GM18508 (cell line): ENCODE measurements around the gene BEST2.

Experiments used
- ATAC-seq: cut with Tn5 transposase; IDR thresholded peaks from one replicate; pipeline ENCODE4 v1.9.1; 2021; ENCODE audit warnings: moderate number of reproducible peaks; ENCODE audit not compliant: insufficient read depth, unreplicated experiment

The BEST2 gene

DNA sequence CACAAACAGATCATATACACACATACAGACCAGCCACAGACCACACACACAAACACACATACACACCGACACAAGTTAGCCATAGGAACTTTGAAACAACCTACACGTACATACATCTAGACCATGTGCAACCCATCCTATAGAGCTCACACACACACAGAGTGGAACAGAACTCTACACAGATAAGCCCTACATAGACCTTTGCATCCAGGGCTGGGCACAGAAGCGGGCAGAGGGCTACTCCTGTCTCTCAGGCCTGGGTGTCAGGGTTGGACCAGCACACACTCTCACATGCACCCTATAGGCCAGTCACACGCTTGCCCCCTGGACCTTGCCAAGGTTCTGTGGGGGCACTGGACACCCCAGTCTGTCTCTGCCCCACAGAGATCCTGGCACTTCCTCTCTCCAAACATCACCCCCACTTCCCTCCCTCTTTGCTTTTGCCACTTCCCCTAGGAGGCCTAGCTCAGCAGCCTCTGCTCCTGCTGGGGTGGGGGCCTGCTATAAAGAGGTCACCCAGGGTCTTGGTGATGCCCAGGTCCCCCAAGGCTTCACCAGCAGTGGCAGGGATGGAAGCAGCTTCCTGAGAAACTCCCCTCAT is 33.9 kb downstream of the BEST2 start:
- no peak for ATAC-seq

DNA sequence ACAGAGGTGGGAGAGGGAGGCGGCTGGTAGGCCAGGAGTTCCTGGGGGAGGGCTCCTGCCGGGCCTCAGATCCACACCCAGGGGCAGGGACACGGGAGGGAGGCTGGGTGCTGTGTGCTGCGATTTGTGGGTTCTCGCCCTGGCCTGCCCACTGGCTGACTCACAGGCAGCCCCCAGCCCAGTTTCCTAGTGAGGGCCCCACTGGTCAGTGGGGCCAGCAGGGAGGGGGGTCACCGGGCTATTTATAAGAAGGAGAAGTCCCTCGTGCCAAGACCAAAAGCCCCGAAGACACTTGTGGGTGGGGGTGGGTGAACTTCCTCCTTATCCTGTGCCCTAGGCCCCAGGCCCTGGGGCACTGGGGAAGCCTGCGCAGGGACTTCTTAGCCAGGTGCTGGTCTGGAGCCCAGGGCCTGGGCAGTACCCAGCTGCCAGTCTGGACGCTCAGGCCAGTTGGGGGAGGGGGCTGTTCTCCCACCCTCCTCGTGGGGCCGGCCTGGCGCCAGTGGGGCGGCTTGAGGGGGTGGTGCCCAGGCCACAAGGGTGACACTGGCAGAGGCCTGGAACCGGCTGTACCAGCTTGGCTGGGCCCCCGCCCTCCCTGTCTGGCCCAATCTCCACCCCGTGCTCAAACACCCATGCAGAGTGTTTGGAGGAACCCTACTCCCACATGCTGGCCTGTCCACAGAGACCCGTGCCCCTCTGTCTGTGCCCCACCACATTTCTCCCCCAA is 34.7 kb downstream of the BEST2 start:
- ATAC-seq, result no peak

DNA sequence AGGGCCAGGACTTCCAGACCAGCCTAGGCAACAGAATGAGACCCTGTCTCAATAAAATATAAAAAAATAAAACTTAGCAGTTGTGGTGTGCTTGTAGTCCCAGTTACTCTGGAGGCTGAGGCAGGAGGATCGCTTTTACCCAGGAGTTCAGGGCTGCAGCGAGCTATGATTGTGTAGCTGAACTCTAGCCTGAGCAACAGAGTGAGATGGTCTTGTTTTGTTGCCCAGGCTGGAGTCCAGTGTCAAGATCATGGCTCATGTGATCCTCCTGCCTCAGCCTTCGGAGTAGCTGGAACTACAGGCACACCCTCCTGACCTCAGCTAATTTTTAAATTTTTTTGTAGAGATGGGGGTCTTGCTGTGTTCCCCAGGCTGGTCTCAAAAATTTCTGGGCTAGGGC is 35.4 kb downstream of the BEST2 start:
- ATAC-seq, result no peak

DNA sequence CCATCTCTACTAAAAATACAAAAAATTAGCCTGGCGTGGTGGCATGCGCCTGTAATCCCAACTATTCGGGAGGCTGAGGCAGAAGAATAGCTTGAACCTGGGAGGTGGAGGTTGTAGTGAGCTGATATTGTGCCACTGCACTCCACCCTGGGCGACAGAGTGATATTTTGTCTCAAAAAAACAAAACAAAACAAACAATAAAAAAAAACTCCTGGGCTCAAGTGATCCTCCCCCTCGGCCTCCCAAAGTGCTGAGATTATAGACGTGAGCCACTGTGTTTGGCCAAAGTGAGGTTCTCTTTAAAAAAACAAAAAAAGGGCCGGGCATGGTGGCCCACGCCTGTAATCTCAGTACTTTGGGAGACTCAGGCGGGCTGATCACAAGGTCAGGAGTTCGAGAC is 35.9 kb downstream of the BEST2 start:
- ATAC-seq, result no peak

DNA sequence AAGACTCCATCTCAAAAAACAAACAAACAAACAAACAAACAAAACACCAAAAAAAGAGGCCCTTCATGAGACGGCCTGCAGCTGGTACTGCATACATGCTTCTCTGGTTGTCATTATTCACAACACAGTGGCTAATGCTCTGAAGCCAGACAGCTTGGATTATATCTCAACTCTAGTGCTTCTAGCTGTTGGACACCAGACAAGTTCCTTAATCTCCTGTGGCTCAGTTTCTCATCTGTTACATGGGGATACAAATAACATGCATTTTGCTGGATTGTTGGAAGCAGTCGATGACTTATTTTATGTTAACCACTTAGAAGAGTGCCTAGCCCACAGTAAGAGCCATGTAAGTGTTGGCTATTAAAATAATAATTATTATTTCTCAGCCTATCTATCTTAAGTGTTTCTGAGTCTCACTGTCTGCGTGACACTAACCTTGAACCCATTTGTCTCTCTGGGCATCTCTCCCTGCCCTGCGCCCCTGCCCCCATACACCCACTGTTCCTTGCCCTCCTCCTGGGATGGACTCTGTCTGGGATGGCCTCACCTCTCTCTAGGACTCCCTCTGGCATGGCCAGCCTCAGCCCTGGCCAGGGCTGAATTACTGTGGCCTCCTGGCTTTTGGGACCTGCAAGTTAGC is 36.6 kb downstream of the BEST2 start:
- no peak for ATAC-seq

DNA sequence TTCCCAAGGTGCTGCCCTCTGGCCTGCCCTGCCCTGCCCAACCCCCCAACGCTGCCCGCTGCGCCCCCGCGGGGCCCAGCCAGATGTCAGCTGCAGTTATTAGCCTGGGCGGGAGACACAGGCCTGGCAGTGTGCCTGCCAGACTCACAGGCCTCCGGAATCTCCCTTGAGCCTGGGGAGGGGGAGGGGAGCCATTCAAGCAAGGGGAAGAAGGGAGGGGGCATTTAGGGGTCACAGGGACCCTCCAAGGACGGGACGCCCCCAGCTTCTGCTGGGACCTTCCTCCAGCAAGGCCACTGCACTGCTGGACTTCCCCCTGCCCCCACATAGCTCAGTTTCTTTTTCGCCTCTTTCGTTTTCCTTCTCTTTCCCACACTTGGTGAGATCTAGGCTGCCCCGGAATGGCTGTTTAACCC is 37.1 kb downstream of the BEST2 start:
- ATAC-seq, result no peak

DNA sequence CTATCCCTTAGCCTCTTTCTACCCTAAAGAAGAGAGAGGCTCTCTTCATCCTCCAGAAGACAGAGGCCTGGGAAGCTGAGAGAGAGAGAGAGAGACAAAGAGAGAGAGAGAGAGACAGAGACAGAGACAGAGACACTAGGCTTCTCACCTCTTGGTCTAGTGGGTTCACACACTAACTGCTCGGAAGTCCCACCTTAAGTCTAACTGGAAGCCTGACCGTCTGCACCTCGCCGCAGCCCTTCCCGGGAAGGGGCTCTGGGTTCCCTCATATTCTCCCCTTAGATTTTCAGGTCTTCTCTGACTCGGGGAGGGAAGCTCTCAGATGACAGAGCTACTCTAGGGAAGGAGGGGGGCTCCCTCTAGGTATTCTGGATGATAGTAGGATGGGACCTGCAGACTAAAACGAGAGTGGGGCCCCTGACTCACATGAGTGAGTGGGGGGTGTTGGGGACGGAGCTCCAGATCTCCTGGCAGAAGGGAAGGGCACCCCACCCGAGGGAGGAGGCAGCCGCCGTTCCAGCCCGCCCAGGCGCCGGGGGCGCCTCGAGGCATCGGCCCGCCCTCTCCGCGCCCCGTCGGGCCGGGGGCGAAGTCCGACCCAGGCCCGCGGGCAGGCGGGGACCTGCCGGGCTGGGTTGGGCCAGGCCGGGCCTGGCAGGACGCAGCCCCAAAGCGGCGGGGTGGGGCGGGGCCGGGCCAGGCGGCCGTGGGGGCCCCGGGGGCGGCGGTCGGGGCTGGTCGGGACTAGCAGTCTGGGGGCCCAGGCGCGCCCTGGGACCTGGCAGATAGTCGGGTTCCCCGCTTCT is 37.7 kb downstream of the BEST2 start:
- no peak for ATAC-seq

DNA sequence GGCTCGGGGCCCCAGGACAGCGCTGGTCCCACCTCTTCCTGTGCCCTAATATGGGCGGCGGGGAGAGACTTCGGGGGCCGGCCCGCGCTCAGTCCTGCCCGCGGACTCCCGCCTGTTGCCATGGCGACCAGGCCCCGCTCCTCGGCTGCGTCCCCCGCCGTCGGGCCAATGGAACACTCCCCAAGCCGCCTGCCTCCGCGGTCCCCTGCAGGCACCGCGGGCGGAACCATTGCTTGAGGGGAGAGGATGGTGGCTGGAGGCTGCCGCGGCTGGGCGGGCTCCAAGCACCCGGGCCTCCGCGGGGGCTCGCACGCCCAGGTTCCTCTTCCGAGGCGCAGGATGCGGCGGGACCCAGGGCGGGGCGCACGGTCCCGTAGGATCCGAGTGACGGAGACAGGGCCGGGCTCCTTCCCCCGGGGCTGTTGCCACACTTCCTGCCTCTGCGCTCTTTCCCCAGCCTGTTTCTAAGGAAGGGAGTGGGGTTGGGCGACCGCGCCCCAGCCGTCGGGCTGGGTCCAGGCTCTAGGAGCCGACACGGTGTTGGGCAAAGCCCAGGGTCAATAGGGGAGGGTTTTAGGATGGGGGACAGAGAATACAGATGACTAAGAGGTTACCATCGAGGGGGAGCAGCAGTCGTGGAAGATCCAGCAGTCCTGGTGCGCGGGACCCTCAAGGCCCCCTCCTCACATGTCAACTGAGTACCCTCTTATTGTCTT is 38.5 kb downstream of the BEST2 start:
- ATAC-seq, result peak; percentile 20

DNA sequence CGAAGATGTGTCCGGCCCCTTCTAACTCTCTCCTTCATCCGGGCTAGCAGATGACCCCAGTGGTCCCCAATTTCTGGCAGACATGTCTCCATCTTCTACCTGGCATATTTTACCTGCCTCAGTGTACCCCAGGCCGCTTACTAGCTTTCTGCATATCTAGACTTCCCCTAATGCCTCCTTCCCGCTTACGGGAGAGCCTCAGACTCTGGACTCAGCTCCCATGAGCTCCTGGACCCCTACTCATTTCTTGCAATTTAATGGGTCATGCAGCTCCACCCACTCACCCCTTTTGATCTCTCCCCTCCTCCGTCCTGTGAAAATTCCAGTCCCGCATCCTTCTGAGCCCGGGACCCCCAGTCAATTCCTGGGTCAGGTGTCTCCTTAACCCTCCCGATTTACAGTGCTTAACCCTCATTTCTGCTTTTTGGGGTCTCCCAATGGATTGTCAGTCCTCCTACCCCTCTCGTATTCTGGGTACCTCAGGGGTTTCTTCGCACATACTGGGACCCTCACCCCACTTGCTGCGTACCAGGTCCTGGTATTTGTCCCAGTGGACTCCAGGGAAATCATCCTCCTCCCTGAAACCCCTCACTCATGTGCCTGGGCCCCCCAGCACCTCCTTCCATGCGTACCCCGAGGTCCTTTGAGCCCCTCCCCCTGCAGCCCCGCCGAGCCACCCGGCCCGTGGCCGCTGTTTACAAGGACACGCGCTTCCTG is 39.2 kb downstream of the BEST2 start:
- ATAC-seq, result no peak

DNA sequence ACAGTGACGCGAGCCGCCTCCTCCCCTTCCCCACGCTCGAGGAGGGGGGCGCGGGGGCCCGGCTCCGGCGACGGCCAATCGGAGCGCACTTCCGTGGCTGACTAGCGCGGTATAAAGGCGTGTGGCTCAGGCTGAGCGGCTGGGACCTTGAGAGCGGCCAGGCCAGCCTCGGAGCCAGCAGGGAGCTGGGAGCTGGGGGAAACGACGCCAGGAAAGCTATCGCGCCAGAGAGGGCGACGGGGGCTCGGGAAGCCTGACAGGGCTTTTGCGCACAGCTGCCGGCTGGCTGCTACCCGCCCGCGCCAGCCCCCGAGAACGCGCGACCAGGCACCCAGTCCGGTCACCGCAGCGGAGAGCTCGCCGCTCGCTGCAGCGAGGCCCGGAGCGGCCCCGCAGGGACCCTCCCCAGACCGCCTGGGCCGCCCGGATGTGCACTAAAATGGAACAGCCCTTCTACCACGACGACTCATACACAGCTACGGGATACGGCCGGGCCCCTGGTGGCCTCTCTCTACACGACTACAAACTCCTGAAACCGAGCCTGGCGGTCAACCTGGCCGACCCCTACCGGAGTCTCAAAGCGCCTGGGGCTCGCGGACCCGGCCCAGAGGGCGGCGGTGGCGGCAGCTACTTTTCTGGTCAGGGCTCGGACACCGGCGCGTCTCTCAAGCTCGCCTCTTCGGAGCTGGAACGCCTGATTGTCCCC is 39.9 kb downstream of the BEST2 start, which contains the start of gene JUNB:
TSS of gene JUNB (plus strand) at position 142 of the 706 bp plus-strand sequence. CDS start at position 428, 286 bp downstream.
- no peak for ATAC-seq

DNA sequence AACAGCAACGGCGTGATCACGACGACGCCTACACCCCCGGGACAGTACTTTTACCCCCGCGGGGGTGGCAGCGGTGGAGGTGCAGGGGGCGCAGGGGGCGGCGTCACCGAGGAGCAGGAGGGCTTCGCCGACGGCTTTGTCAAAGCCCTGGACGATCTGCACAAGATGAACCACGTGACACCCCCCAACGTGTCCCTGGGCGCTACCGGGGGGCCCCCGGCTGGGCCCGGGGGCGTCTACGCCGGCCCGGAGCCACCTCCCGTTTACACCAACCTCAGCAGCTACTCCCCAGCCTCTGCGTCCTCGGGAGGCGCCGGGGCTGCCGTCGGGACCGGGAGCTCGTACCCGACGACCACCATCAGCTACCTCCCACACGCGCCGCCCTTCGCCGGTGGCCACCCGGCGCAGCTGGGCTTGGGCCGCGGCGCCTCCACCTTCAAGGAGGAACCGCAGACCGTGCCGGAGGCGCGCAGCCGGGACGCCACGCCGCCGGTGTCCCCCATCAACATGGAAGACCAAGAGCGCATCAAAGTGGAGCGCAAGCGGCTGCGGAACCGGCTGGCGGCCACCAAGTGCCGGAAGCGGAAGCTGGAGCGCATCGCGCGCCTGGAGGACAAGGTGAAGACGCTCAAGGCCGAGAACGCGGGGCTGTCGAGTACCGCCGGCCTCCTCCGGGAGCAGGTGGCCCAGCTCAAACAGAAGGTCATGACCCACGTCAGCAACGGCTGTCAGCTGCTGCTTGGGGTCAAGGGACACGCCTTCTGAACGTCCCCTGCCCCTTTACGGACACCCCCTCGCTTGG is 40.7 kb downstream of the BEST2 start:
- ATAC-seq, result no peak

DNA sequence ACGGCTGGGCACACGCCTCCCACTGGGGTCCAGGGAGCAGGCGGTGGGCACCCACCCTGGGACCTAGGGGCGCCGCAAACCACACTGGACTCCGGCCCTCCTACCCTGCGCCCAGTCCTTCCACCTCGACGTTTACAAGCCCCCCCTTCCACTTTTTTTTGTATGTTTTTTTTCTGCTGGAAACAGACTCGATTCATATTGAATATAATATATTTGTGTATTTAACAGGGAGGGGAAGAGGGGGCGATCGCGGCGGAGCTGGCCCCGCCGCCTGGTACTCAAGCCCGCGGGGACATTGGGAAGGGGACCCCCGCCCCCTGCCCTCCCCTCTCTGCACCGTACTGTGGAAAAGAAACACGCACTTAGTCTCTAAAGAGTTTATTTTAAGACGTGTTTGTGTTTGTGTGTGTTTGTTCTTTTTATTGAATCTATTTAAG is 41.3 kb downstream of the BEST2 start:
- no peak for ATAC-seq

DNA sequence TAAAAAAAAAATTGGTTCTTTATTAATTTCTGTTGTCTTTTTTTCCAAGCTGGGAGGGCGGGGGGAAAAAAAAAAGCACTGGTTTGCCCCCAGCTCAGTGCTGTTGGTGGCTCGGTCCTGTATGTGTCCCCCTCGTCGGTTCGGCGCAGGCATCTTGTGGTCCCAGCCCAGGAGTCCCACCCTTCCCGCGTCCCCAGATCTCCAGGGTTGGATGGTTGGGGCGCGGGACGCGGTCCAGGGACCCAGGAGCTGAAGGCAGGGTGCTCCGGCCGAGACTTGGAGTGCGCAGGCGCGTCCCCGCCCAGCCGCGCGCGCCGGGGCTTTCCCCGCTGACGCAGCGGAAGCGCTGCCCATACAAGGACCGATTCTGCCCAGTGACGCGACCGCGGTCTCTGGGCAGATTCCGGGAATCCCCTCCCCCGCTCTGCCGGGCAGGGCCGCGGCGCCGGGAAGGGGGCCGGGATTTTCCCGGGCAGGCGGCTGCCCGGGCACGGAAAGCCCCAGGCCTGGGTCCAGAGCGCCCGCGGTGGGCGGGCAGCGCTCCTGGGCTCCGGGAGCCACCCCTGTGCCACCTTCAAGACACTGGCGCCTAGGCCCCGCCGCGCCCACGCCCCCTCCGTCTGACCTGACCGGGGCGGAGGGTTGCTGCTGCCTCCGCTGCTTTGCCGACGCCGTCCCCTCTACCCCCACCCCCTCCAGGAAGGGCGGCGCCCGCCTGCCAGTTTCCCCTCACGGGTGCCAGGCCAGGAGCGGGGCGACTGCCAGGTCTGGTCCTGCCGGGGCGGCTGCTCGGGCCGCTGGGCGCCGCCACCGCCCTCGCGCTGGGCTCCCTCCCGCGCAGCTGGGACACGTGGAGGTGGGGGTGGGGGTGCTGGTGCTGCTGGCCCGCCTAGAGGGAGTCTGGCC is 42.0 kb downstream of the BEST2 start:
- no peak for ATAC-seq

DNA sequence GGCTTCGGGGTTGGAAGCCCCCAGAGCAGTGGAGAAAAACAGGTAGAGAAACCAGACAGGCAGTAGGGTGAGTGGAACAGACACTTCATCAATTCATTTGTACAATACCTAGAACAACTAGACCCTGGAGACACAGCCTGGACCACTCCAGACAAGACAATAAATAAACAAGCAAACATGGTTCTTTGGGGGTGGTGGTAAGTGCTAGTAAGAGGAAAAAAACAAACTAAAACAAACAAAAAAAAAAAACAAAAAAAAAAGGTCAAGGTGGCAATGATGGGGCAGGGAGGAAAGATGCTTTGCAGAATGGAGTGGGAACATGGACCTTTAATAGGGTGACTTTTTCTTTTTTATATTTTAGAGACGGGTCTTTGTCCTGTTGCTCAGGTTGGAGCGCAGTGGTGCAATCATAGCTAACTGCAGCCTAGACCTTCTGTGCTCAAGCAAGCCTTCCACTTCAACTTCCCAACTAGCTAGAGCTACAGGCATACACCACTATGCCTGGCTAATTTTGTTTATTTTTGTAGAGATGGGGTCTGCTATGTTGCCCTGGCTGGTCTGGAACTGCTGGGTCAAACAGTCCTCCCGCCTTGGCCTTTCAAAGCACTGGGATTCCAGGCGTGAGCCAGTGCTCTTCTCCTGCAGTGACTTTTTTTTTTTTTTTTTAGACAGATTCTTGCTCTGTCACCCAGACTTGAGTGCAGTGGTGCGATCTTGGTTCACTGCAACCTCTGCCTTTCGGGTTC is 42.8 kb downstream of the BEST2 start:
- ATAC-seq, result no peak

DNA sequence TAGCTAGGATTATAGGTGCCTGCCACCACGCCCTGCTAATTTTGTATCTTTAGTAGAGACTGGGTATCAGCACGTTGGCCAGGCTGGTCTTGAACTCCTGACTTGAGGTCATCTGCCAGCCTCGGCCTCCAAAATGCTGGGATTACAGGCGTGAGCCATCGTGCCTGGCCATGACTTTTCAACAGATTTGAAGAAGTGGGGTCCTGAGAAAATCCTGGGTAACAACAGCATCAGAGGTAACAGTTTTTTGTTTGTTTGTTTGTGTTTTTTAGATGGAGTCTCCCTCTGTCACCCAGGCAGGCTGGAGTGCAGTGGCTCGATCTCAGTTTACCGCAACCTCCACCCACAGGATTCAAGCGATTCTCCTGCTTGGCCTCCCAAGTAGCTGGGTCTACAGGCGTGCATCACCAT is 43.4 kb downstream of the BEST2 start:
- no peak for ATAC-seq
